H1 (cell line): ENCODE results near the gene PLEKHG3. TPM values are rescaled to one million over a fixed set of nuclear protein-coding genes. Genes with fewer than 3 reads are reported as not detected.

Experiments used
- ASH2L ChIP-seq: fragments of 200-600, 300-600 bp; sonication (generic); IDR thresholded peaks from one replicate; pipeline ENCODE4 v1.7.1; 2017; ENCODE audit warnings: low read length
- GTF2F1 ChIP-seq: IDR thresholded peaks from 2 replicates; pipeline ENCODE4 v1.6.1; 2012; ENCODE audit warnings: low read depth, low read length, improper control_type of control experiment, borderline replicate concordance
- polyA plus RNA-seq, 7 experiments: library from polyadenylated mRNA; depleted of rRNA in 3 of 7; stranded (reverse) in 5 of 7; unstranded in 2 of 7; fragments of >200 nt in 5 of 7; fragments of 200-250 nt in 2 of 7; gene quantifications; 1 replicate in 5 of 7; 2 replicates in 1 of 7; 4 replicates in 1 of 7; pipeline versions ENCODE4 v1.2.1 to v1.2.3, GENCODE V29; 2011 to 2013; ENCODE audit warnings: missing spikeins in 2 of 7, mixed read lengths in 2 of 7
- total RNA-seq: library from RNA; stranded (reverse); fragmentation: NEBNext Ultra II Directional; extraction: Animal tissue kit (Norgen Biotek cat#: 25700); gene quantifications from 2 replicates; pipeline ENCODE4 v1.2.1, GENCODE V29; 2021

The PLEKHG3 gene
- total and polyA plus RNA-seq, 2 of the 8 experiments (the other 6 are each of a cell fraction or from before 2014, with no cell fraction given) = 43.4 to 90.6 TPM

GRCh38 chr14:64779472-64779871 is 75.2 kb downstream of the PLEKHG3 start (continued):
- TF ChIP-seq GTF2F1 (no peak), ASH2L (no peak)
